Globus pallidus (tissue), 1 donor: ENCODE measurements around the gene DUSP11.
"Not testable (repeated sequence)": the region's sequence is repeated elsewhere in the genome, so short reads cannot be mapped to it uniquely, and the experiment has no call there.

Experiments
- DNase-seq: peaks from one replicate; pipeline ENCODE4 v3.0.0-alpha.2; 2015; ENCODE audit warnings: low spot score

The DUSP11 gene

DNA sequence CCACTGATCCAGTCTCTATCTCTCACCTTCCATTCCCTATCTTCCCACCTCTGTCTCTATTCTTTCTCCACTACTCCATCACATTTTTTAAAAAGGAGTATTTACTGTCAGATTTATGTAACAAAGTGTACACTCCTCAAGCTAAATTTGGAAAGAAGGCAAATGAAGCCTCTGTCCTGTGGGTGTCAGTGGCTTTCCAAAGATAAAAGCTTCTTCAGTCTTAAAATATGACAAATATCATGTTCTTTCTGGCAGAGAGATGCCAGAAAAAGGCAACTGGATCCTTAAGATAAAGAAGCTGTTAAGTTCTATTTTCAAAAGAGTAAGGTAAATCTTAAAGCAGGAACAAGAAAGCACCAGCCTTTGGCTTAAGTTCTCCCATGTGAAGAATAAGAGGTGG lies 7.1 kb downstream of the DUSP11 start:
- DNase-seq, result no peak

DNA sequence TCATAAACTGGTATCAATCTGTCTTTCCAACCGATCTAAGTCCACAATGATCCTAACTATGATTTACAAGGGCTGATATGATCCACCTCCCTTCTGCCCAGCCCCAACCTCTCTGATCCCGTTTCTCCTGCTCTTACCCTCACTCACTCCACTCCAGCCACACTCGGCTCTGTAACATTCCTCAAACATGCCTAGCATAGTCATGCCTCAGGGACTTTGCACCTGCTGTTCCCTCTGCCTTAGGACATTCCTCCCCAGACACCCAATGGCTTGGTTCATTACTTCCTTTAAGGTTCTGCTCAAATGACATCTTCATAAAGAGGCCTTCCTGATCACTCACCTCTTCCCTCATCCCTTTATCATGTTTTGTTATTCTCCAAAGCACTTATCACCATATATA lies 9.2 kb downstream of the DUSP11 start:
- DNase-seq, result no peak

- no peak for DNase-seq
Observed at GRCh38 chr2:73766994-73767393, 12.9 kb downstream of the DUSP11 start.

DNA sequence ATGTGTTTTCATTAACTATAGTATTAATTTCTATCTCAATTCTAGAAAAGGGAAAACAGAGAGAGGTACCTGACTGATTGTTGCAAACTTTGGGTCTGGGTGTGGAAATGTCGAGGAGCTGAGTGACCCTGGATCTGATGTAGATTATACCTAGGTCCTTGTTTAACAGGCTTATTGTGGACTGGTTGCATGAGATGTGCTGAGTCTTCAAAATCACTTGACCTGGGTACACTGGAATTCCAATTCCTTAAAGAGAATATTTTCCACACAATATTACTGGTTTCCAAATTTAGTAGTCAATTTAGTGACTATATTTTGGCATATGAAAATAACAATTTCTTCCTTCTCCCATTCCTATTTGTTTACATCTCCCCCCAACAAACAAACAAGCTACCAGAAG lies 13.6 kb downstream of the DUSP11 start:
- DNase-seq, result no peak

DNA sequence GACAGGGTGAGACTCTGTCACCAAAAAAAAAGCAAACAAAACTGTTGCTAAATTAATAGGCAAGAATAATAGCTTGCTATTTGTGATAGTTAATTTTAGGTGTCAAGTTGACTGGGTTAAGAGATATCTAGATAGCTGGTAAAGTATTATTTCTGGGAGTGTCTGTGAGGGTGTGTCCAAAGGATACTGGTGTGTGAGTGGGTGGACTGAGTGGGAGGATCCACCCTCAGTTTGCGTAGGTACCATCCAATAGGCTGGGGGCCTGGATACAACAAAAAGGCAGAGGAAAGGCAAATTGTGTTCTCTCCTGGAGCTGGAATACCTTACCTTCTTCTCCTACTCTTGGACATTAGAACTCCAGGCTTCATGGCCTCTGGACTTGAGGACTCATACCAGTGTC lies 15.0 kb downstream of the DUSP11 start:
- no peak for DNase-seq

DNA sequence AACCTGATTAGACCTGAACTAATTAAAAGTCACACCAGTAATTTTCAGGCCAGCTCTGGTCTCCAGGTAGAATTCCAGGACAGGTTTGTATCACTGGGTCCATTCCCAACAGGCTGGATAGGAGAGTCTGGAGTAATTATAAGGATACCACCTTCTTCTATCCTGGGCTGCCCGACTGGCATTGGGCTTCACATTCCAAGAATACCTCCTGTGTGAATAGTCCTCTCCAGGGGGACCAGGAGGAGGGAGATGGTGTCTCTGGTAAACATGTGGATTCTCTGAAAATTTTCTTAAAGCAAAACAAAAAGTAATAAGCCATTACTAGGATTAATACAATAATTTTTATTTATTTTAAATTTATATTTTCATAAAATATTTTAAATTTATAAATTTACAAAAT lies 17.3 kb downstream of the DUSP11 start:
- DNase-seq, result no peak

DNA sequence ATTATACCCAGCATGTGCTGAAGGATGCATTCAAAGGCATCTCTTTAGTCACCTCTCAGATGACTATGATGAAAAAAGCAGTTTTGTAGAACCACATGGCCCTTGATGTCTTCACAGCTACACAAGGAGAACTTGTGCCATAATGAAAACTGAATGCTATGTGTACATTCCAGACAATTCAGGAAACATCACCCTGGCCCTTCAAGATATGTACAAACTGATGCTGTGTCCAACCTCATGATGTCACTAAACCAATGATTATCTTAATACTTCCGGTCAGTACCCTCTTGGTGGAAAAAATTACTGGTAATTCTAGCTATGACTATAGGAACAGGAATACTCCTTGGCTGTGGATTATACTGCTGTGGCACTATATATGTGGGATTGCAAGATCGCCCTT lies 20.0 kb downstream of the DUSP11 start:
- no peak for DNase-seq

DNA sequence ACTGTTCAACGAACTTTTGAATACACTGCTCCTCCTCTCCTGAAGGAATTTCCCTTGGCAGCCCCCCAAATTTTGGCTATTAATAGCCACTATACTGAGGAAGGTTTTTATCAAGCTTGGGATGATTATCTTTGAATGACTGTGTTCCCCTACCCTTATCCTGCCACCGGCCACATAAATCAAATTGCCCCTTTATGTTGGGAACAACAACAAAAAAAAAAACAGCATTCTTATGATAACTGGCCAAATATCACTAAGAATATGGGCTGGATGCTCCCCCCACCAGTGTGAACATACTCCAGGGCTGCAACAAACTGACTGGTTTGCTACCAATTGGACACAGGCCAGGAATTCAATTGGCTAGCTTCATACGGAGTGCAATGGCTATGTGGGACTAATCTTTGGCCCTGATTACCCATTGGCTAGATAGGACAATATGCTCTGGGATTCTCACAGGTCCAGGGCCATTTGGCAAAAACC lies 20.6 kb downstream of the DUSP11 start:
- DNase-seq, result no peak

DNA sequence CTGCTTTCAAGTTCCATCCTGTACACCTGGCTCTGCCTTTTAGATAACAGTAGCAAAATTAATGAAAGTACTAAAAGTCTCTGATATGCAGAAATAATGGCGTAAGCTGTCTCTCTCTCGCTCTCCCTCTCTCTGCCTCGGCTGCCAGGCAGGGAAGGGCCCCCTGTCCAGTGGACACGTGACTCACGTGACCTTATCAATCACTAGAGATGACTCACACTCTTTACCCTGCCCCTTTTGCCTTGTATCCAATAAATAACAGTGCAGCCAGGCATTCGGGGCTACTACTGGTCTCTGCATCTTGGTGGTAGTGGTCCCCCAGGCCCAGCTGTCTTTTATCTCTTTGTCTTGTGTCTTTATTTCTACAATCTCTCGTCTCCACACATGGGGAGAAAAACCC lies 25.6 kb downstream of the DUSP11 start:
- DNase-seq, result not testable (repeated sequence)

DNA sequence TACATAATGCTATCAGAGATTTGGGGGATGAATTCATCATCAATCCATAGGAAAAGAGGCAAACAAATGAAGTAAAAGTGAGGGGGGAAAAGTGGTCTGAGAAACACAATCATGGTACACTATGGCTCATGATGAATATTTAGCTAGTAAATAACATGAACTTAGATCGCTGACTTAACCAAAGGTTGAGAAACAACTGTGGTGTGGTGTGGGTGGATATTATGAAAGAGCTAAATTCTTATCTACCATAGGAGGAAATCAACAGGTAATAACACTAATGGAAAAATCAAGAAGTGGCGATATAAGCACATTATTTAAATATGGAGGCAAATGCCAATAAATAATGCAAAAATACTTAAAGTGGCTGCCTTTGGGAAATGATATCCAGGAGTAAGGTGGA lies 30.6 kb downstream of the DUSP11 start:
- no peak for DNase-seq

DNA sequence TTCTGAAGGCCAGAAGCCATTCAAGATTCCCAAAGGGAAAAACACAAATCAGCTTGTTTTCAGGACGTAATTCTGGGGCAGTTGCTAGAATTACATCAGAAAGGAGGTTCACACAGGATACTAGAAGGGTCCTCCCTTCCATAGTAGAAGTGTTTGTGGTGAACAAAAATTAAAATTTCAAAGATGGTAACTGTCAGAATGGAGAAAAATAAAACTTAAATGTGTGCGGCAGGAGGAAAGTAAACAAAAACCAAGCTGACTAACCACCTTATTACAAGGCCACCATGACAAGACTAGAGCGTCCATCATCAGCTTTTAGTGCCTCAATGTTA lies 33.1 kb downstream of the DUSP11 start:
- no peak for DNase-seq

- DNase-seq, result no peak
Observed at GRCh38 chr2:73746015-73746876, 33.7 kb downstream of the DUSP11 start.

DNA sequence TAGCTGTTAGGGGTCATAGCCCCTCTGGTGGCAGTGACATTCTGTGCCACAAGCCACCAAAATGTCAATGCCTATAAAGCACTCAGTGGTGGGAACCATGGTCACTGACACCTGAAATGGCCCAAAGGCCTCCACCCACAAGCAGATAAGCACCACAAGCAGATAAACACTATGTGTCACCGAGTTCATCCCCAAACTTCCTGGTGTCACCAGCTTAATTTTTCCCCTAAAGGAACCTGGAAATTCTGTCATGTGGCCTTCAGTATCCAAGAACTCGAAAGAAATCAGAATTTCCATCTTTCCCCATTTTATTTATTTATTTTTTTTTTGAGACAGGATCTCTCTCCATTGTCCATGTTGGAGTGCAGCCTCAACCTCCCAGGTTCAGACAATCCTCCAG lies 39.1 kb downstream of the DUSP11 start:
- no peak for DNase-seq

DNA sequence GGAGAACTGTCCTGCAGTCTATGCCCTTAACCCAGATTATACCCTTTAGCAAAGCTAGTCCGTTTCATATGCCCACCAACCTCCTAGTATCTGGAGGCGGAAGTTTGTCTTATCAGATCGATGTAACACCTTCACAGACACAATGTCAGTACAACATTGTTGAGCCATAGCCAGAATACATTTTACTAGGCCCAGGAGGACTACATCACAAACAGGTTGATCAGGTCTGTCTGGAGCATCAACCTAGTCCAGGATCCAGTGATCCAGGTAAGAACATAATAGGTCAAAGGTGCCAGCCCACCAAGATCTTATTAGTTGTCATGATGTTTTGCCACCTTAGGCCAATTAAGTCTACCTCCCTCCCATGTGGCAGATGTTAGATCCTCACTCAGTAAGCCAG lies 40.8 kb downstream of the DUSP11 start:
- no peak for DNase-seq

DNA sequence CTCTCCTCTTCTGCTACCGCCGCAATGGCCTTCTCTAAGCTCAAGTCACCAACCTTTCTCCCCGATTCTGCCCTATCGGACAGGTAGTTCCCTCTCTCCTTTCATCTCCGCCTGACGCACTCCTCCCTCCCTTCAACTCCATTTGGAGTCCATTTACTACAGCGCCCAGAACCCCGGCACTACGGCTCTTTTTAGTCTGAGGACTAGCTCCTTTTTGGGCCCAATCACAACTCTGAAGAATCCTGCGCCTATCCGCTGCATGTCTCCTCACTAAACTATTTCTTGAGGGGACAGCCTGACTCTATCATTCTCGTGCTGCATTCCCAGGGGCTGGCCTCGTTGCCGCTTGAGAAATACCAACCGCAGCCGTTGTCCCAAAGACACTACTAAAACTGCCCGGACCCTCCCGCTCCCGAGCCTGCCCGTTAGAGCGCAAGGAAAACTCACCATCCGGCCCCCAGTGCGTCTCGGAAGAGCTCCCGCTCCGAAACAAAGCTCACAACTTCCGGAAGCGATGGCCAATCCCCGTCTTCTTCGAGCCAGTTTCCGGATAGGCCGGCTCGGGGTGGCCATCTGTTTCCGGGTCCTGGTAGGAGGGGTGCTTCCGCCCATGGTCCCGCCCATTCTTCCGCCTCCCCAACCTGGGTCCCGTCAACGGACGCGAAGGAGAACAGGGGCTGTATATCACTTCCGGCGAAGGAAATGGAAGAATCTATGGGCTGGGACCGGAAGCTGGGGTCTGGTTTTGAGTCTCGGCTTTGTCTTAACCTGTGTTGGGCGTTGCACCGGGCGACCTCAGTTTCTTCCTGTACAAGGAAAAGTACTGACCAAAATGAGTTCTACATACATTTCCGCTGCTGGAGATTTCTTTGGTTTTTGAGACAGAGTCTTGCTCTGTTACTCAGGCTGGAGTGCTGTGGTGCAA lies 42.8 kb downstream of the DUSP11 start, which contains the start of gene TPRKB:
Gene TPRKB, minus strand, starts transcription at position 491 of the 925 bp plus-strand sequence. CDS start 2,776 bp downstream, outside the sequence.
- DNase-seq, result peak; percentile 95

DNA sequence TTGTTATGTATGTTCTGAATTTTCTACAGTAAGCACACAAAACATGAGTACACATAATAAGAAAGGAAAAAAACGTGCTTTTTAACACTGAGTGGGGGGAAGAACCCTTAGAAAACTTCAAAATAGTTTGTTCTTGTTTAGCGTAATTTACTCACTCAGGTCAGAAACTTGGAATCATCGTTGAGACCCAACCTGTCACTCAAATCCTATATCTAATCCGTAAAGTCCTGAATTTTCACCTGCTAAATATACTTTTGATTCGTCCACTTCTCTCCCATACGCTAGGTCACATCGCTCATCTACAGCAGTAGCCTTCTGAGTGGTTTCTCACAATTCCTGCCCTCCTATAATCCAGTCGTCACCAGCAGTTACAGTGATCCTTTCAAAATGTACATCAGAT lies 43.5 kb downstream of the DUSP11 start:
- no peak for DNase-seq

DNA sequence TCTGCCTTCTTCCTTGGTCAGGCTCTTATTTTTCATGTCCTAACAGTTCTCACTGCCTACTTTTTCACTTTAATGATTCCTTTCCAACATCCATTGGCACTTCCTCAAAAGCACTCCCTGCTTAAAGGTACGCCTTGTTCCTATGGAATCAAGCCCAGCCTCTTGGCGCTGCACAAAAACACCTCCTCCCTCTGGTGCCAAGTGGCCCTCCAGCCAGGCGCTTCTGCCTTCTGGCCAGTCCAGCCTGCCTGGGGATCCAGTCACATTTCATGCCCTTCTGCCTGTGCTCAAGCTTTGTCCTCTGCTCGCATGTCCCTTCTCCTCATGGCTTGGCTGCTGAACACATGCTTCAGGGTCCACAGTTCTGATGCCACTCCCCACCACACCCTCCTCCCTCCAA lies 49.1 kb downstream of the DUSP11 start:
- DNase-seq, result peak; percentile 20

DNA sequence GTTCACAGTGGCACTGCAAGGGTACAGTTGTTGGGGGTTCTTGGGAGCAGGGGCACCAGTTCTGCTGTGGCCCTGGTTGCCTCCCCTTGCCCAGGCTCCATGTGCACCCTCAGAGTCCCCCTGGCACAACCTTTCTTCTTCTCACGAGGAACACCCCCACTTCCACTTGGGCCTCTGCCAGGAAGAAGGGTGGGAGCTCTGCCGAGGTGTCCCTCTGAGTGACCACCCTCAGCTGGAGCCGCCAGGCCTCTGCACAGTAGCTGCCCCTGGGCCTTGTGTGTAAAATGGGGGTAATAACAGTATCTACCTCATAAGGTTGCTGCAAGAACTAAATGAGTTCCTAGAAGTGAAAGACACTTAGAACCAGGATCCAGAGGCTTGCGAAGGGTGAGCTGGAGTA lies 51.2 kb downstream of the DUSP11 start:
- no peak for DNase-seq

DNA sequence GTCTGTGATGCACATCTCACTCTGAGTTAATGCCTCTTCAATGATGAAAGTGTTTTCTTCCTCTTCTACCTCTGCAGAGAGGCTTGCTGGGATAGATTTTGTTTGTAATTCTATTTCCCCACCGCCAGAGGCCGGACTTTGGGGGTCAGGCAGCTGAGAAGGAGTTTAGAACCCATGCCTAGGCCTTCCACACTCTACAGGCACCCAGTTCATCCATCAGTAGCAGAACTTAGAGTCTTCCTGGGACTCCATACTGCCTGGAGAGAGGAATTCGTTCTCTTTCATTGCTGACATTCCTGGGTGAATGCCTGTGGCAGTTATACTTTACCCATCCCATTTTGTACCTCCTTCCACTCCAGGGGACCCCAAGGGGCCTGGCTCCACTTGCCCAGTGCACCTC lies 51.9 kb downstream of the DUSP11 start:
- no peak for DNase-seq

- not testable (repeated sequence) for DNase-seq
Observed at GRCh38 chr2:73726657-73727056, 53.2 kb downstream of the DUSP11 start.

DNA sequence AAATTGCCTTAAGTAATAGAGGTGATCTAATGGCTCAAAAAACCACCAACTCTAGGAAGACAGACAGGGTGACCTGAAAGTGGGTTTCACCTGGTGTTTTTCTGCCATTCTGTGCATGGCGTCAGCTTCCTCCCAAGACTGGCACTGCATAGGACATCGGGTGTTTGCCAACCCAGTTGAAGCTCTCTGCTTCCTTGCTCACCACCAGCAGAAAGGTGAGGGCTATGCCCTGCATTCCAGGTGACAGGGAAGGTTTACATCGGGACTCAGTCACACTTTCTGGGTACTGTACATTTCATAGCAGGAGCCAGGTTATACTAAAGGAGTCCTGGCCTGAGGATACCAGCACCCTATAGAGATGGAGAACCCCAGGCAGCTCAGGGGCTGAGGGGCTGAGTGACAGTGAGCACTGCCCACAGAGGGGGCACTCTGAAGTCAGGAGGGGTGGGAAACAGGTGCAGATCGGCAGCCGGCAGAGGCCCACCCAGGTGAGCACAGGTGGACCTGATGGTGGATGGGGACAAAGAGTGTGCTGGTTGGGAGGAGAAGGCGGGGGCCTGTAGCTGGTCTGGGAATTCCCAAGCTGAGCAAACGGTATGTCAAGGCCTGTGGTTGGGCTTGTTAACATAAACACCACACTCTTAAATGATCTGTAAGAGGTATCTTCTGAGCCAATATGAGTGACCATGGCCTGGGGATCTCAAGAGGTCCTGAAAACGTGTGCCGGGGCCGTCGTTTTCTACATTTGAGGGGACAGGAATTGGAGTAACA lies 60.9 kb downstream of the DUSP11 start:
- DNase-seq, result no peak

DNA sequence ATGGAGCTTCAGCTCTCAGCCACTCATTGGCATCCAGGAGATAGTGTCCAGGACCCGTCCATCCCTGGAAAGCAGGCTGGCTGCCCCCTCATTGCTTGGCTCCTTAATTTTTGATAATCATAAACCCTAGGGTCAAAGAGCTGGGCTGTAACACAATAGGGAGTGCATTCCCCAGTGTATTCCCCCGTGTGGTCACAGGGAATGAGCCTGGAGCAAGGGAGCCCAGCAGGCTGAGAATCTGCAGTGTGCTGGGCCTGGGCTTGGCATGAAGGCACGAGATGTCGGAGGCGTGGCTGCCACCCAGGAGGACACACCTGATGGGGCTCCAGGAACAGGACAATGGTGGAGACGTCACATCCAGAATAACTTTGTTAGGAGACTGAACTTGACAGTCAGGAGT lies 61.5 kb downstream of the DUSP11 start:
- no peak for DNase-seq
